Measurements from ENCODE around the gene LILRB5.

Gene LILRB5

DNA sequence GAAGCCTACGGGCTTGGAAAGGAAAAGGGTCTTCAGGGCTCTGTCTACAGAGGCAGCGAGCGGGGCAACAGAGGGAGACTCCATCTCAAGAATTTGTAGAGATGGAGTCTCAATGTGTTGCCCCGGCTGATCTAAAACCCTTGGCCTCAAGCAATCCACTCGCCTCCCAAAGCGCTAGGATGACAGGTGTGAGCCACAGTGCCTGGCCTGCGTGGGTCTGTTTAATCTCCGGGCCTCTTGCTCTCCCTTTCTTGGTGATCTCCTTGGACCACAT, 48.4 kb downstream of the LILRB5 start:
- TF ChIP-seq GATA2 (IDR thresholded peaks at IDR 0.05; ENCODE audit: low read depth, low read length) (no peak), GATA3 (IDR thresholded peaks at IDR 0.05; ENCODE audit: low read depth, low read length) (no peak)

DNA sequence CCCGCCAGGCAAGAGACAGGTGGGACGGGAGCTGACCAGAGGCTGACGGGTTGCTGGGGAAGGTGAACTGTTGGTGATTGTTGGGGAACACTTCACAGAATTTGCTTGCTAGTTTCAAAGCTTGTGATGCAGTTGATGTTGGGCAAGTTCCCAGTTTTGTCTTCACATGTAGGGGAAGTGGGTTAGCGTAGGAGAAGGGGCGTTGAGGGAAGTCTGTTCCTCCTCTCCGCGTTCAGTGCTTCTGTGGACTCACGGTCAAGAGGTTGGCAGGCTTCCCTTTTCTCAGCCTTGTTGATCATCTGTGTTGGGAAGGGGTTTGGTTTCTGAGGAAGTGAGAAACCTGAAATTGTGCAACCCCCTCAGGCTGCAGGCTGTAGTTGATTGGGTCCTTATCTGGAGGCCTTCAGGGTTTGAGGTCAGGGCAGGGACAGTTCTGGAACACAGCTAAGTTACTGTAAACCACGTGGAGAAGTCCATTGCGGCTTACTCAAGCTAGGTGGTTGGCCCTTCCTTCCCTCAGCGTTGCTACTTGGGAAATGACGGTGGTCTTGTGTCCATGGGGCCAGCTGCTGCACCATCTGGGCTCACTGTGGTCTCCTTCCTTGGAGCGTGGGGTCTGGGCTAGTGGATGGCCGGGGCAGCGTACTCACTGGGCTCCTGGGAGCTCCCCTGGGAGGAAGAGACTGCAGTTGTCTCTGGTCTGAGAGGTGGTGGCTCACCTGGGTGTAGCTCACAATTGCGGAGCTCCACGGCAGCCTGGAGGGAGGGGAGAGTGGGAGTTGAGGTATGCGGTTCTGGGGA, 48.9 kb downstream of the LILRB5 start:
- no peak for TF ChIP-seq GATA2 (IDR thresholded peaks at IDR 0.05; ENCODE audit: low read depth, low read length)
- TF ChIP-seq GATA3 (IDR thresholded peaks at IDR 0.05; ENCODE audit: low read depth, low read length) = no peak

DNA sequence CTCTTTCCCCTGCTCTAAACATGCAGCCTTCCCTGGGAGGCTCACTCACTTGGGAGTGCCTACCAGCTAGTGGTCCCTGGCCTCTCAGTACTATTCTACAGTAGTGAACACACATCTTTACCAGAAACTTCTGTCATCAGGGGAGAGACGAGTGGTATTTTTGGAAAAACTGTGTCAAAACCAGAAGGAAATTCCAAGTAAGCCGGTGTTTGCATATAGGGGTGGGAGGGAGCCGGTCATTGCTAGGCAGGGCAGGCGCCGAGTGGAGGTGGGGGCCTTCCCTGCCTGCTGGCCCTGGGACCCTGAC, 49.4 kb downstream of the LILRB5 start:
- TF ChIP-seq GATA3 (IDR thresholded peaks at IDR 0.05; ENCODE audit: low read depth, low read length) = no peak
- no peak for TF ChIP-seq GATA2 (IDR thresholded peaks at IDR 0.05; ENCODE audit: low read depth, low read length)

DNA sequence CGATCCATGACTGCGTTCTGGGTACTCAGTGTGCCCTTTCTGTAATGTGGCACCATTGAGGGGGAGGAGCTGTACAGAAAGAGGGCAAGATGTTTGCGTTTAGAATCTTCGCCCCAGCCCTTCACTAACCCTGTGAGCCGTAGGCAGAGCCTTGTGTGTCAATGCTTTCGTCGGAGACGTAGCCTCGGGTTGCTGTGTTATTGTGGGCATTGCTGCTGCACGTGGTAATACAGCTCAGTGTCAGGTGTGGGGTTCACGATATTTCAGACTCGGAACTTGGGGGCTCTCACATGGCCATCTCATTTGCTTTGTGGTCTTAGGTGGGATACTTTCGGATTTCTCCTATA, 50.3 kb downstream of the LILRB5 start:
- TF ChIP-seq GATA3 (IDR thresholded peaks at IDR 0.05; ENCODE audit: low read depth, low read length) (no peak), GATA2 (IDR thresholded peaks at IDR 0.05; ENCODE audit: low read depth, low read length) (no peak)

DNA sequence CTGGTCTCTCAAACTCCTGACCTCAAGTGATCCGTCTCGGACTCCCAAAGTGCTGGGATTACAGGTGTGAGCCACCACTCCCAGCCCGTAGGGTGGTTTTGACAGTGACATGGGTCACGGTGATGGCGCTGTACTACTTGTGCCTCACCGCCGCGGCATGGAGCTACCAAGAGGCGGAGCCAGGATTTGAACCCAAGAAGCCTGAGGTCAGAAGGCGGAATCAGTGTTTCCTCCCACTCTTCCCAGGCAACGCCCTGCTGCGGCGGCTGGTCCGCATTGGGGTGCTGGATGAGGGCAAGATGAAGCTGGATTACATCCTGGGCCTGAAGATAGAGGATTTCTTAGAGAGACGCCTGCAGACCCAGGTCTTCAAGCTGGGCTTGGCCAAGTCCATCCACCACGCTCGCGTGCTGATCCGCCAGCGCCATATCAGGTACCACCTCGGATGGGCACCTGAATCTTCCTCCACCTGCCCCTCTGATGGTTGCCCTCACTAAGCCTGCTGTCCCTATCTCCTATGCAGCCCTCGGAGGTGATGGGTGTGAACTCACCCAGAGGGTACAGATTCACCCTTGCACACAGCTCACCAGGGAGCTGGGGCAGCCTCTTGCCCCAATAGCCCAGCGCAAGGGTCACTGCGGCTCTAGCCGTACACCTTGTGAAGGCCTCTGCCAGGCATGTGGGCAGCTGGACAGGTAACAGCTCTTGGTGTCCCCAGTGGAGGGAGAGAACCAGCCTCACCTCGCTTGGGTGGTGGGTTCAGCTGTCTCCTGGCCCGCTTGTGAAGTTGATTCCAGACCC, 50.8 kb downstream of the LILRB5 start:
- no peak for TF ChIP-seq GATA3 (IDR thresholded peaks at IDR 0.05; ENCODE audit: low read depth, low read length)
- TF ChIP-seq GATA2 (IDR thresholded peaks at IDR 0.05; ENCODE audit: low read depth, low read length) = no peak

DNA sequence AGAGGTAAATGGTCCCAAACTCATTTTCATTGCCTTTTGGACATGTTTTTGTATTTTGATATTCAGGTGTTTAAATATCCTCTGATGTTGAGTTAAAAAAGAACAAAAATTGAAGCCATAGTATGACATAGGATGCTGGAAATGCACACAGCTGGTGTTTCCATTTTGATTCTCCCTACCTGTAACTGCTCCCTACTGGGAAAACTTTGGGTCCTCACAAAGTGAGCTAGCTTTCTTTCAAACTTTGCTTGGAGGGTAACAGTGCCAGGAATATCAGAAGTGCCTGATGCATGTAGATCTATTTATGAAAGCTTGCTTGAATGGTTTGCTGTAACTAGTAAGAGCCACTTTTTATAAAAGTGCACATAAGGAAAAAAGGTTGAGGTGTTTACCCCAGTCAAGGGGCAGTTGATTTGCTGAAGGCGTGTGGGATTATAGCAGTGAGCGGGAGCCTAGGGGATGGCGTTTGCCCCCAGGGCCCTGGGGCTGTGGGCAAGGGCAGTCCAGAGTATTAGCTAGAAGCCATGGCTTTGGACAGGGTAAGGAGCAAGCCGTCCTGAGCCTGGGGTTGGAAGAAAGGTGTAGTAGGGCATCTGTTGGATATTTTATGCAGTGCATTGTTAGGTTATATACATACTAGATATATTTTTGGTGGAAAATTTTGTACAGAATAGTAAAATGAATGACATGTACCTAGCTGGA, 52.2 kb downstream of the LILRB5 start:
- TF ChIP-seq GATA3 (IDR thresholded peaks at IDR 0.05; ENCODE audit: low read depth, low read length) = no peak
- TF ChIP-seq GATA2 (IDR thresholded peaks at IDR 0.05; ENCODE audit: low read depth, low read length) = no peak

DNA sequence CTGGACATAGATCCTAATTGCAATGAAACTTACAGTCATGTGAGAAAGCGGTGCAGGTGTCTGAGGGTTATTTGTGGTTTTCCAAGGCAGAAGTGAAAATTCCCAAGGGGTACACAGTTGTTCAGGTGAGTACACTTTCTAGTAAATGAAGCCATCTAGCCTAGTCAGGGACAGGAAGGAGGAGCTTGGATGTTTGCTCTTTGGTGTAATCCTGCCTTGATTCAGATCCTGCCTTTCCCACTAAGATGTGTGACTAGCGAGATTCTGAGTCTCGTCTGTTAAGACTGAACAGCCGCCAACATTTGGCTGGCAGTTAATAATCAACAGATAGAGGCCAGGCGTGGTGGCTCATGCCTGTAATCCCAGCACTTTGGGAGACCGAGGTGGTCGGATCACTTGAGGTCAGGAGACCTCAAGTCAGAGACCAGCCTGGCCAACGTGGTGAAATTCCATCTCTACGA, 53.9 kb downstream of the LILRB5 start:
- TF ChIP-seq GATA2 (IDR thresholded peaks at IDR 0.05; ENCODE audit: low read depth, low read length) (no peak), GATA3 (IDR thresholded peaks at IDR 0.05; ENCODE audit: low read depth, low read length) (no peak)

DNA sequence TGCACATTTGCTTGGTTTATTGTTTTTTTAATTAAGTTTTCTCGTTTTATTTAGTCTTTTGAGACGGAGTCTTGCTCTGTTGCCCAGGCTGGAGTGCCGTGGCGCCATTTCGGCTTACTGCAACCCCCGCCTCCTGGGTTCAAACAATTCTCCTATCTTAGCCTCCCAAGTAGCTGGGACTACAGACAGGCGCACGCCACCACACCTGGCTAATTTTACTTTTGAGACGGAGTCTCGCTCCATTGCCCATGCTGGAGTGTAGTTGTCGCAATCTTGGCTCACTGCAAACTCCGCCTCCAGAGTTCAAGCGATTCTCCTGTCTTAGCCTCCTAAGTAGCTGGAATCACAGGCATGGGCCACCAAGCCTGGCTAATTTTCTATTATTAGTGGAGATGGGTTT, 55.1 kb downstream of the LILRB5 start:
- TF ChIP-seq GATA2 (IDR thresholded peaks at IDR 0.05; ENCODE audit: low read depth, low read length) (no peak), GATA3 (IDR thresholded peaks at IDR 0.05; ENCODE audit: low read depth, low read length) (no peak)

DNA sequence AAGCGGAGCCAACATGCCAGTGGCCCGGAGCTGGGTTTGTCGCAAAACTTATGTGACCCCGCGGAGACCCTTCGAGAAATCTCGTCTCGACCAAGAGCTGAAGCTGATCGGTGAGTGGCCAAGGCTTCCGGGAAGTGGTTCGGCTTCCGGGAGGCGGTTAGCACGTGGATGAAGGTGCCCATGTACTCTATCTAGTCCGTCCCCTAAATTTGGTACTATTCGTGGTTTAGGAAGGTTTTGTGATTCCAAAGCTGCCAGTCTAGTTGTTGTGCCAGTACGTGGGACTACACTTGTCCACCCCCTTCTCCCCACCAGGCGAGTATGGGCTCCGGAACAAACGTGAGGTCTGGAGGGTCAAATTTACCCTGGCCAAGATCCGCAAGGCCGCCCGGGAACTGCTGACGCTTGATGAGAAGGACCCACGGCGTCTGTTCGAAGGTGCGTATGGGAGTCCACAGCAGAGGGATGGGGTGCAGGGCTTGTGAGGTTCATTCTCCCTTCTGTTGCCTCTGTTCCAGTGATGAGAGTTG, 55.8 kb downstream of the LILRB5 start:
- TF ChIP-seq GATA2 (IDR thresholded peaks at IDR 0.05; ENCODE audit: low read depth, low read length) (no peak), GATA3 (IDR thresholded peaks at IDR 0.05; ENCODE audit: low read depth, low read length) (no peak)

All from SH-SY5Y (cell line).